Measurements from ENCODE around the gene ZNF664.

Gene ZNF664

GRCh38 chr12:124032265-124032886 is 59.4 kb downstream of the ZNF664 start:
- FAIRE-seq, result peak; percentile 50
- no peak for DNase-seq (ENCODE audit: insufficient read length)
- TF ChIP-seq POLR2AphosphoS5 (IDR thresholded peaks at IDR 0.05; ENCODE audit: low read depth, low read length), result no peak

DNA sequence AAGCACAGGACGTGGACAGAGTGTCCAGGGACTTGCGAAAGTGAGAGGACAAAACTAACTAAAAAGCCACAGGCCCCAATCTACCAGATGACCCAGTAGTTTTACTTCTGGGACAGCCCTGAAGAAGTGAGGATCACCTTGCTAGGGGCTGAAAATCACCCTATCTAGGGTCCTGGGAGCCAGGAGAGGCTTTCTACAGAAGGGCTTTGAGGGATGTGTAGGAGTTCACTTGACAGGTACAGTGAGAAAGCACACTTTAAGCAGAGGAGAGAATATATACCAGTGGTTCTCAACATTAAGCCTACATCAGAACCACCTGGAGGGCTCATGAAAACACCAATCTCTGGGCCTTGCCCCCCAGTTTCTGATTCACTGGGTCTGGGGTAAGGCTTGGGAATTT is 60.8 kb downstream of the ZNF664 start:
- no peak for TF ChIP-seq TAF1 (IDR thresholded peaks at IDR 0.05; ENCODE audit: borderline replicate concordance, low read depth, low read length)
- TF ChIP-seq POLR2AphosphoS5 (IDR thresholded peaks at IDR 0.05; ENCODE audit: low read depth, low read length), result no peak
- TF ChIP-seq POLR2A (IDR thresholded peaks at IDR 0.05; ENCODE audit: low read depth, low read length), result no peak
- DNase-seq (ENCODE audit: insufficient read length), result no peak
- no peak for FAIRE-seq

DNA sequence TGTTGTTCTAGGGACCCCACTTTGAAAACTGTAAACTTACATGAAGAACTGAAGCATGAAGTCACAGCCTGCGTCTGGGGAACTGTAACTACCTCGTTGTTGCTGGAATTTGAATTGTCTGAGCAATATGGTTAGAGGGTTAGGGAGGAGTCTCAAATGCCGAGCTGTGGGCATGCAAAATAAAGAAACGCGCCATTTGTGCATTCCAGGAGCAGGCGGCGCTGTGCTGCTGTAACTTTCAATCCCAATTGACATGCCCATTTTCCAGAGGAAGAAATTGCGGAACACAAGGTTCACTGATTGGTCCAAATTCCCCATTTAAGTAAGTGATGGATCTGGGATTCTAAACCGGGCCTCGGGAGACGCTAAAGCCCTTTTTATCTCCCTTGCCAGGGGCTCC is 61.3 kb downstream of the ZNF664 start:
- FAIRE-seq (no peak), DNase-seq (ENCODE audit: insufficient read length) (no peak)
- TF ChIP-seq POLR2A (IDR thresholded peaks at IDR 0.05; ENCODE audit: low read depth, low read length) (no peak), TAF1 (IDR thresholded peaks at IDR 0.05; ENCODE audit: borderline replicate concordance, low read depth, low read length) (no peak), POLR2AphosphoS5 (IDR thresholded peaks at IDR 0.05; ENCODE audit: low read depth, low read length) (no peak)

DNA sequence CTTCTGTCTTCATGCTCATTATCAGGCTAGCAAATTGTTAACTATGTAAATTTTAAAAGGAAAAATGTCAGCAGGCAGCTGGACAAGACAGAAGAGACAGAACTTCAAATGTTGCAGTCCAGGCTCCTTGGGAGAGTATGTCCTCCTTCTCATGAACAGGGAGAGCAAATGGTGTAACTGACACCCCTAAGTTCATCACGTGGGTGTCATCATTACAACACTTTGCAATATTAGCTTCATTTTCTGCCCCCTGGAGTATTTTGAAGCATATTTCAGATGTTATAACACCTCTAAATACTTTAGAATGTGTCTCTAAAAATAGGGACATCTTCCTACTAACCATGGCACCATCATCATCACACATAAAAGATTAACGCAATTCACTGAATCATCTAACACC is 62.1 kb downstream of the ZNF664 start:
- no peak for FAIRE-seq

DNA sequence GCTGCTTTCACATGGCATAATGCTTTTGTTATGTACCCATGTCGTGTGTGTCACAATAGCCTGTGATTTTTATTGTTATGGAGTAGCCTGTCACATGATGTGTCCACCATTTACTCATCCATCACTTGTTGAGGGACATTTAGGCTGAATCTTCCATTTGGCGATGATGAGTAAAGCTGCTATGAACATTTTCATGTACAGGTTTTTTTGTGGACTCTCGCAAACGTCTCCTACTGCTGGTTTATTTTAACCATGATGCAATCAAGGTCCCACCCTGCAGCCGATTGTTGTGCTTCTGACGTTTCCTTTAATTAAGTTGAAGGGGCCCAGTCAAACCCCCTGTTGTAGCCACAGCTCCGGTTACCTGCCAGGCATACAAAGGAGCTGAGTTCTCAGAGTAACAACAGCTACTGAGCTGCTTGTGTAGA is 63.2 kb downstream of the ZNF664 start:
- FAIRE-seq (no peak), DNase-seq (ENCODE audit: insufficient read length) (no peak)
- TF ChIP-seq POLR2A (IDR thresholded peaks at IDR 0.05; ENCODE audit: low read depth, low read length) (no peak), POLR2AphosphoS5 (IDR thresholded peaks at IDR 0.05; ENCODE audit: low read depth, low read length) (no peak), TAF1 (IDR thresholded peaks at IDR 0.05; ENCODE audit: borderline replicate concordance, low read depth, low read length) (no peak)

More for the DNA sequence above, 62.1 kb downstream of the ZNF664 start:
- TF ChIP-seq POLR2AphosphoS5 (IDR thresholded peaks at IDR 0.05; ENCODE audit: low read depth, low read length) (no peak), POLR2A (IDR thresholded peaks at IDR 0.05; ENCODE audit: low read depth, low read length) (no peak), TAF1 (IDR thresholded peaks at IDR 0.05; ENCODE audit: borderline replicate concordance, low read depth, low read length) (no peak)
- no peak for DNase-seq (ENCODE audit: insufficient read length)

GRCh38 chr12:124036657-124037109 is 63.7 kb downstream of the ZNF664 start:
- DNase-seq (ENCODE audit: insufficient read length) (peak; percentile 34), FAIRE-seq (peak; percentile 42)
- TF ChIP-seq TAF1 (IDR thresholded peaks at IDR 0.05; ENCODE audit: borderline replicate concordance, low read depth, low read length) (no peak), POLR2AphosphoS5 (IDR thresholded peaks at IDR 0.05; ENCODE audit: low read depth, low read length) (no peak), POLR2A (IDR thresholded peaks at IDR 0.05; ENCODE audit: low read depth, low read length) (no peak)

DNA sequence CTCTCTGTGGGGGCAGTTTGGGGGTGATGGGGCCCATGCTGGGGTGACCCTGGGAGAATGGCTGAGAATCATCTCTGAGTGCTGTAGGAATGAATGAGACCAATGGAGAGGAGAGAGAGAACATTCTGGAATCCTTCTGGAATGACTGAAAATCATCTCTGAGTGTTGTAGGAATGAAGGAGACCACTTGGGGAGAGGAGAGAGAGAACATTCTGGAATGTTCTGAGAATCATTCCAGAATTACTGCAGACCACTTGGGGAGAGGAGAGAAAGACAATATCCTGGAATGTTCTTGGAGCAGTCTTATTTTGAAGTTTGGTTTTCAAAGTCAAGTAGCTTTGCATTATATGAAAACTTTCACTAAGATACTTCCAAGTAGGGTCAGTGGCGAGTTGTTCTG is 64.3 kb downstream of the ZNF664 start:
- FAIRE-seq, result no peak

GRCh38 chr12:124039276-124039675 is 66.3 kb downstream of the ZNF664 start:
- no peak for DNase-seq (ENCODE audit: insufficient read length)
- FAIRE-seq, result no peak
- no peak for TF ChIP-seq POLR2AphosphoS5 (IDR thresholded peaks at IDR 0.05; ENCODE audit: low read depth, low read length)
- no peak for TF ChIP-seq TAF1 (IDR thresholded peaks at IDR 0.05; ENCODE audit: borderline replicate concordance, low read depth, low read length)
- no peak for TF ChIP-seq POLR2A (IDR thresholded peaks at IDR 0.05; ENCODE audit: low read depth, low read length)

More for the DNA sequence above, 64.3 kb downstream of the ZNF664 start:
- TF ChIP-seq POLR2AphosphoS5 (IDR thresholded peaks at IDR 0.05; ENCODE audit: low read depth, low read length), result no peak
- TF ChIP-seq POLR2A (IDR thresholded peaks at IDR 0.05; ENCODE audit: low read depth, low read length), result no peak
- TF ChIP-seq TAF1 (IDR thresholded peaks at IDR 0.05; ENCODE audit: borderline replicate concordance, low read depth, low read length), result no peak
- DNase-seq (ENCODE audit: insufficient read length), result no peak

DNA sequence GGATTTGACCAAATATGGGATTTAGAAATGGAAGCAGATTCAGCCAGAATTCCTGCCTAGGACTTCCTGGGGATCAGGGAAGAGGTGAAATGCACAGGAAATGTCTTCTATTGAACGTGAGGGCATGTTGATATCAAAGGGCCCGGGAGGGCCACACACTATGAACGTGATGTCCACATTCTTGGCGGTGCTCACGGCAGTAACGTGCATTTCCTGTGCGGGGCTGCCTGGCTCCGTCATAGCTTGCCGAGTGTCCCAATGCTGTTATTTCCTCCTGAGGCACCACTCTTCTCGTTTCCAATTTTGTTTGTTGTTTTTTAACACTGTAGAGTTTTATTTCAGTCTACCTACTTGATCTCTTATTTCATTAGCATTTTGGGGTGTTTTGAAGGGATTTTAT is 67.3 kb downstream of the ZNF664 start:
- DNase-seq (ENCODE audit: insufficient read length) (no peak), FAIRE-seq (no peak)
- TF ChIP-seq TAF1 (IDR thresholded peaks at IDR 0.05; ENCODE audit: borderline replicate concordance, low read depth, low read length) (no peak), POLR2AphosphoS5 (IDR thresholded peaks at IDR 0.05; ENCODE audit: low read depth, low read length) (no peak), POLR2A (IDR thresholded peaks at IDR 0.05; ENCODE audit: low read depth, low read length) (no peak)

GRCh38 chr12:124040737-124041136 is 67.7 kb downstream of the ZNF664 start:
- TF ChIP-seq POLR2AphosphoS5 (IDR thresholded peaks at IDR 0.05; ENCODE audit: low read depth, low read length) (no peak), POLR2A (IDR thresholded peaks at IDR 0.05; ENCODE audit: low read depth, low read length) (no peak), TAF1 (IDR thresholded peaks at IDR 0.05; ENCODE audit: borderline replicate concordance, low read depth, low read length) (no peak)
- no peak for FAIRE-seq
- DNase-seq (ENCODE audit: insufficient read length), result no peak

GRCh38 chr12:124041907-124042306 is 68.9 kb downstream of the ZNF664 start:
- FAIRE-seq, result no peak

GRCh38 chr12:124044021-124044420 is 71.0 kb downstream of the ZNF664 start:
- no peak for TF ChIP-seq POLR2AphosphoS5 (IDR thresholded peaks at IDR 0.05; ENCODE audit: low read depth, low read length)
- no peak for FAIRE-seq
- no peak for DNase-seq (ENCODE audit: insufficient read length)

More at GRCh38 chr12:124041907-124042306, 68.9 kb downstream of the ZNF664 start:
- no peak for TF ChIP-seq POLR2A (IDR thresholded peaks at IDR 0.05; ENCODE audit: low read depth, low read length)
- TF ChIP-seq TAF1 (IDR thresholded peaks at IDR 0.05; ENCODE audit: borderline replicate concordance, low read depth, low read length), result no peak
- TF ChIP-seq POLR2AphosphoS5 (IDR thresholded peaks at IDR 0.05; ENCODE audit: low read depth, low read length), result no peak
- DNase-seq (ENCODE audit: insufficient read length), result no peak

All from GM12892 (cell line).